PC-9 (cell line): ENCODE data around the gene RGS3. TPM values are rescaled to one million over a fixed set of nuclear protein-coding genes. Genes with fewer than 3 reads are reported as not detected.

ENCODE experiments used
- BruUV-seq: library from RNA; stranded (reverse); fragments of 400-500 nt; replicated peaks from 2 replicates; lab custom pipeline; 2021; lab: Mats Ljungman, UMichigan
- CTCF ChIA-PET: fragments of 300-600 bp; sonication (Branson Sonifier 250); formaldehyde crosslinking; loops from one replicate; lab custom pipeline; 2022; ENCODE audit warnings: antibody characterized with exemption; lab: Charles Lee
- POLR2A ChIA-PET: fragments of 300-600 bp; sonication (Branson Sonifier 250); formaldehyde crosslinking; loops from one replicate; lab custom pipeline; 2022; ENCODE audit warnings: antibody characterized with exemption; ENCODE audit not compliant: unreplicated experiment; lab: Charles Lee
- DNase-seq, 2 experiments: peaks; one replicate each; pipeline versions ENCODE4 v3.0.0 to v3.0.0-alpha.2; 2015 to 2022; ENCODE audit warnings: mixed read lengths in 1 of 2
- H2AFZ ChIP-seq: fragments of 200-600 bp; sonication (generic); 2 replicates; pipeline ENCODE4 v1.8.1; 2017; ENCODE audit warnings: antibody characterized with exemption
- H3F3A ChIP-seq: fragments of 200-600 bp; sonication (generic); 2 replicates; pipeline ENCODE4 v1.8.1; 2017; ENCODE audit warnings: antibody characterized with exemption, mild to moderate bottlenecking, low read depth; ENCODE audit not compliant: insufficient read depth
- H3K27ac ChIP-seq: fragments of 200-600 bp; sonication (generic); 2 replicates; pipeline ENCODE4 v1.6.1; 2016; ENCODE audit warnings: mixed run types
- H3K27me3 ChIP-seq: fragments of 200-600 bp; sonication (generic); 2 replicates; pipeline ENCODE4 v1.6.1; 2016; ENCODE audit warnings: low read depth, mixed run types; ENCODE audit not compliant: insufficient read depth
- H3K36me3 ChIP-seq: fragments of 200-600 bp; sonication (generic); 2 replicates; pipeline ENCODE4 v1.6.1; 2016; ENCODE audit warnings: low read depth, mixed run types
- H3K4me1 ChIP-seq: fragments of 200-600 bp; sonication (generic); replicated peaks from 2 replicates; pipeline ENCODE4 v1.6.1; 2016; ENCODE audit warnings: mixed run types; ENCODE audit not compliant: insufficient read depth
- H3K4me2 ChIP-seq: fragments of 200-600 bp; sonication (generic); 2 replicates; pipeline ENCODE4 v1.6.1; 2017; ENCODE audit warnings: mixed run types
- H3K4me3 ChIP-seq: fragments of 200-600 bp; sonication (generic); 2 replicates; pipeline ENCODE4 v1.6.1; 2016; ENCODE audit warnings: mixed run types
- H3K79me2 ChIP-seq: fragments of 200-600 bp; sonication (generic); 2 replicates; pipeline ENCODE4 v1.6.1; 2017; ENCODE audit warnings: low read depth, mixed run types
- H3K9me2 ChIP-seq: fragments of 200-600 bp; sonication (generic); 2 replicates; pipeline ENCODE4 v1.8.1; 2017; ENCODE audit warnings: mild to moderate bottlenecking; ENCODE audit not compliant: insufficient read depth
- H3K9me3 ChIP-seq: fragments of 200-600 bp; sonication (generic); 2 replicates; pipeline ENCODE4 v1.8.1; 2016; ENCODE audit warnings: low read depth; ENCODE audit not compliant: insufficient read depth
- H4K20me1 ChIP-seq: fragments of 200-600 bp; sonication (generic); 2 replicates; pipeline ENCODE4 v1.8.1; 2017; ENCODE audit not compliant: insufficient read depth
- CTCF ChIP-seq: fragments of 200-600 bp; sonication (generic); conservative IDR thresholded peaks from 2 replicates; pipeline ENCODE4 v1.6.1; 2017; ENCODE audit warnings: mixed run types, antibody characterized with exemption, mild to moderate bottlenecking, moderate library complexity
- EZH2 ChIP-seq: fragments of 200-600 bp; sonication (generic); IDR thresholded peaks from 2 replicates; pipeline ENCODE4 v1.8.0; 2017; ENCODE audit warnings: antibody characterized with exemption, low read depth
- intact Hi-C: fragments of 100-400 bp; cut with micrococcal nuclease; formaldehyde crosslinking; loops from one replicate; pipeline ENCODE4 v1.10.0; 2022; ENCODE audit not compliant: unreplicated experiment
- total RNA-seq: library from RNA; stranded (reverse); gene quantifications from 2 replicates; pipeline ENCODE4 v1.2.3, GENCODE V29; 2021

RGS3 gene
- total RNA-seq, 1 experiment from 2014 or later: 75.8 TPM

GRCh38 chr9:113566016-113566711 is 102.6 kb downstream of the RGS3 start:
- intact Hi-C loops: no loop called here
- Histone ChIP-seq H3K27me3 (no peaks in the 10 kb centered on the region), H3K36me3 (no peaks in the 10 kb centered on the region), H3K79me2 (peaks cover 27% of the 10 kb centered on the region), H3K9me3 (no peaks in the 10 kb centered on the region), H2AFZ (no peak overlapping the region), H3K4me1 (peaks cover 40% of the 10 kb centered on the region), H3K4me3 (peak overlapping the region; percentile 69), H3K4me2 (peak overlapping the region; percentile 94), H3K27ac (peak overlapping the region; percentile 90; the same call in 1 of the 2 replicates), H4K20me1 (no peaks in the 10 kb centered on the region), H3F3A (peaks cover 26% of the 10 kb centered on the region), H3K9me2 (no peaks in the 10 kb centered on the region)
- ChIA-PET CTCF (interaction anchor here (0.9 kb wide), 1 partner anchor 25 kb away, joined by 4 read pairs; no protein-coding TSS in a partner anchor), POLR2A (interaction anchor here (0.6 to 1.0 kb wide), 3 partner anchors 12 to 41 kb away, joined by 3 to 12 read pairs (median 5); no protein-coding TSS in a partner anchor)
- no peak for DNase-seq
- TF ChIP-seq CTCF (no peak), EZH2 (no peak)
- TSS peak; percentile 45 for BruUV-seq

GRCh38 chr9:113566712-113567071 is 103.2 kb downstream of the RGS3 start:
- peaks cover 26% of the 10 kb centered on the region for H3F3A ChIP-seq
- no peak for TF ChIP-seq CTCF
- no peak for TF ChIP-seq EZH2
- no peak for DNase-seq
- peak overlapping the region; percentile 94 for H3K4me2 ChIP-seq
- H3K9me3 ChIP-seq: no peaks in the 10 kb centered on the region
- no peaks in the 10 kb centered on the region for H3K9me2 ChIP-seq
- ChIA-PET POLR2A (interaction anchor here (0.7 kb wide), 1 partner anchor 40 kb away, joined by 12 read pairs; no protein-coding TSS in a partner anchor), CTCF (no interaction called here)
- H4K20me1 ChIP-seq: no peaks in the 10 kb centered on the region
- no TSS peak for BruUV-seq
- no peaks in the 10 kb centered on the region for H3K36me3 ChIP-seq
- H3K79me2 ChIP-seq: peaks cover 32% of the 10 kb centered on the region
- H3K4me1 ChIP-seq: peaks cover 45% of the 10 kb centered on the region
- peak overlapping the region; percentile 69; the same call in 1 of the 2 replicates for H3K4me3 ChIP-seq
- H3K27me3 ChIP-seq: no peaks in the 10 kb centered on the region
- H3K27ac ChIP-seq: no peak overlapping the region
- no peak overlapping the region for H2AFZ ChIP-seq
- intact Hi-C loops: no loop called here

GRCh38 chr9:113567361-113568080 is 104.0 kb downstream of the RGS3 start:
- Histone ChIP-seq H3K36me3 (no peaks in the 10 kb centered on the region), H3K79me2 (peaks cover 40% of the 10 kb centered on the region), H3K4me1 (peaks cover 54% of the 10 kb centered on the region), H3K4me2 (peak overlapping the region; percentile 20; the same call in 1 of the 2 replicates), H3K27me3 (no peaks in the 10 kb centered on the region), H2AFZ (no peak overlapping the region), H3K27ac (no peak overlapping the region), H3K4me3 (no peak overlapping the region), H3K9me3 (no peaks in the 10 kb centered on the region), H3F3A (peaks cover 26% of the 10 kb centered on the region), H4K20me1 (no peaks in the 10 kb centered on the region), H3K9me2 (no peaks in the 10 kb centered on the region)
- ChIA-PET CTCF (no interaction called here), POLR2A (interaction anchor here (0.5 kb wide), 1 partner anchor 139 kb away, joined by 3 read pairs; no protein-coding TSS in a partner anchor)
- intact Hi-C loops: no loop called here
- no peak for DNase-seq
- BruUV-seq: no TSS peak
- TF ChIP-seq EZH2 (no peak), CTCF (no peak)
